AG09309 (cell line): ENCODE data around the gene CRYL1.

Source experiments
- DNase-seq: peaks from one replicate; pipeline ENCODE4 v3.0.0-alpha.2; 2010; ENCODE audit warnings: low read depth
- H3K4me3 ChIP-seq: 2 replicates; pipeline ENCODE4 v1.5.1; 2011; ENCODE audit warnings: mild to moderate bottlenecking, low read depth, low read length, moderate library complexity; ENCODE audit not compliant: control insufficient read depth
- CTCF ChIP-seq: IDR thresholded peaks from 2 replicates; pipeline ENCODE4 v1.5.1; 2011; ENCODE audit warnings: mild to moderate bottlenecking, low read depth, low read length, inconsistent platforms; ENCODE audit not compliant: insufficient read depth, control insufficient read depth; ENCODE audit errors: missing control alignments

CRYL1 gene

GRCh38 chr13:20431080-20431479, 94.6 kb downstream of the CRYL1 start:
- no peak overlapping the region for H3K4me3 ChIP-seq
- no peak for TF ChIP-seq CTCF
- DNase-seq = no peak

GRCh38 chr13:20430296-20430695, 95.4 kb downstream of the CRYL1 start:
- H3K4me3 ChIP-seq = no peak overlapping the region
- no peak for TF ChIP-seq CTCF
- no peak for DNase-seq

- no peak for DNase-seq
- no peak for TF ChIP-seq CTCF
- no peak overlapping the region for H3K4me3 ChIP-seq
Measured at GRCh38 chr13:20429682-20430081, 96.0 kb downstream of the CRYL1 start.

GRCh38 chr13:20428666-20429644, 96.7 kb downstream of the CRYL1 start:
- no peak for DNase-seq
- no peak overlapping the region for H3K4me3 ChIP-seq
- TF ChIP-seq CTCF = no peak

- no peak for TF ChIP-seq CTCF
- no peak for DNase-seq
- H3K4me3 ChIP-seq = no peak overlapping the region
Measured at GRCh38 chr13:20426766-20427448, 98.8 kb downstream of the CRYL1 start.

GRCh38 chr13:20425819-20426219, 99.8 kb downstream of the CRYL1 start:
- DNase-seq = no peak
- no peak for TF ChIP-seq CTCF
- H3K4me3 ChIP-seq = no peak overlapping the region
